ENCODE measurements around the gene BMPR1A.

Gene BMPR1A

GRCh38 chr10:86756511-86757112, at the start of gene BMPR1A:
TSS of gene BMPR1A (plus strand) at chr10:86756619. CDS start at chr10:86876019, 119,400 bp downstream.
- peak in 4 of 14 donors; percentile 57 to 78 (median 72) for DNase-seq

DNA sequence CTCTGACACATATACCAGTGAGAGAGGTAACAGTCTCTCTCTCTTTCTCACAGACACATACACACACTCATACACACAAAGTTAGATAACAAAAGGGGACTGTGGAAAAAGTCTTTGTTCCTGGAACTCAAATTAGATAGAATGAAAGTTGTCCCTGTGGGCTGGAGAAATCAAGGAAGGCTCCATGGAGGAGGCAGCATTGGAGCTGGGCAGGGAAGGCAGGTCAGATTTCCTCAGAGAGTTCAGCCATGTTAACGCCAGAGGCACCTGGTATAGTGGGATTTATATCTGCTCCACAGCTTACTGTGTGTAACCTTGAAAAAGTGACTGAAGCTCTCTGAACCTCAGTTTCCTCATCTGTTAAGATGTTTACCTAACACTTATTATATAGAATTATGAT, 49.4 kb upstream of the BMPR1A start:
- no peak for DNase-seq

DNA sequence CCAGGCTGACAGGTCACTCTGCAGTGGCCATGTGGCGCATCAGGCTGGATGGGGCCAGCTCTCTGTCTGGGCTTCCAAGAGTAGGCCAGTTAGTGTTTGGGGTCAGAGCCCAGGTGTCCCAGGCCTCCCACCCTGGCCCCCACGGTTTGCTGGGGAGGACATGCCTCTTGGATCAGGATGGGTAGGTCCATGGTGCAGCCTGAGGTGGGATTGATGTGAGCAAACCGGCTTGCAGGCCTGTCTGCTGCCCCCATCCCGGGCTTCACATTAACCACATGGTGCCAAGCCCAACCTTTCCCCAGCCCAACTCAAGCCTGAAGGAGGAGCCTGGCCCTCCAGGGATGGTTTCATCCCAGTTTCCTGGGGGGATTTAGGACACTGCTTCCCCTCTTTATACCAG, 48.9 kb upstream of the BMPR1A start:
- no peak for DNase-seq

GRCh38 chr10:86708068-86708782, 48.2 kb upstream of the BMPR1A start:
- no peak for DNase-seq

DNA sequence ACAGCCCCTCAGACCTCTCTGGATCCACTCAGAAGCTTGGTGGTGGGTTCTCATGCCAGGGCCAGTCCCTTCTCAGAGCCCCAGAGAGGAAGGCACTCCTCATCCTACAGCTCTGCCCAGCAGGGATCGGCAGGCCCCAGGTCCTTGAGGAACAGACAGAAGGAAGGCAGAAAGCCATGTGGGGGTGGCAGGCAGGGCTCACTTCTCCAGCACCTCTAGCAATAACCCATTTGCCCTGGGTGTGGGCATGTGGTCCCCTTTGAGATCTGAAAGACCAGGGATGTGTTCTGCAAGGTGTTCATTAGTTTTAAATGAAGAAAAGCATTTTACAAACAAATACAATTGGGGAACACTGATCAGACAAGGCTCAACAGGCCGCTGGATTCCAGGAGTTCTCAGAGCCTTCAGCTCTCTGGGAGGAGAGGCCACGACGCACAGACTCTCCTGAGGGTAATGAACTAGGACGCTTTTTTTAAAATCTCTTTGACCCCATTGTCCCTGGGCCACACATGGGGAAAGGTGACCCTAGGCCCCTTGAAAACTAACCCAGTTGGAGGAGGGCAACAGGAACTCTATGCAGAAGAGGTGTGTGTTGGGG, 47.5 kb upstream of the BMPR1A start:
- no peak for DNase-seq

- DNase-seq = no peak
These were observed 46.8 kb upstream of the BMPR1A start for GRCh38 chr10:86709396-86710185.

GRCh38 chr10:86710987-86711512, 45.4 kb upstream of the BMPR1A start:
- DNase-seq = peak; percentile 30 to 88 (median 72)

GRCh38 chr10:86711513-86712316, 44.7 kb upstream of the BMPR1A start:
- peak in 7 of 14 donors; percentile 26 to 63 (median 58) for DNase-seq

GRCh38 chr10:86712317-86712707, 44.1 kb upstream of the BMPR1A start:
- no peak for DNase-seq

GRCh38 chr10:86715156-86715795, 41.1 kb upstream of the BMPR1A start:
- DNase-seq = no peak

DNA sequence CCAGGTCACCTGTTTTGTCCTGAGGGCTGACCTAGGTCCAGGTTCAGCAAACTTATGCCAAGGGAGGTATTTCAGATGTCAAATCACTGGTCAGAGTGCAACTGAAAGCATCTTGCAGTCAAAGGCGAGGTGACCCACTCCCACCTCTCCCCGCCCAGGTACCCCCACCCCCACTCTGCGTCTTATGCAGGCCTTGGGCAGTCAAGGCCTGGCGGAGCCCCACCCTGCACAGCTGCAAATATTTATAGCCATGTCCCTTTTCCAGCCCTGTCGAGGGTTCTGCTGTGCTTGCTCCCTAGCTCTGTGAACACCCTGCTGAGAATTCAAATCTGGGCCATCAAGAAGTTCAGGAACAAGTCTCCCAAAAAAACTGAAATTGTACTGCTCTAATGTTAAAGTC, 40.6 kb upstream of the BMPR1A start:
- no peak for DNase-seq

GRCh38 chr10:86716466-86716865, 40.0 kb upstream of the BMPR1A start:
- no peak for DNase-seq

DNA sequence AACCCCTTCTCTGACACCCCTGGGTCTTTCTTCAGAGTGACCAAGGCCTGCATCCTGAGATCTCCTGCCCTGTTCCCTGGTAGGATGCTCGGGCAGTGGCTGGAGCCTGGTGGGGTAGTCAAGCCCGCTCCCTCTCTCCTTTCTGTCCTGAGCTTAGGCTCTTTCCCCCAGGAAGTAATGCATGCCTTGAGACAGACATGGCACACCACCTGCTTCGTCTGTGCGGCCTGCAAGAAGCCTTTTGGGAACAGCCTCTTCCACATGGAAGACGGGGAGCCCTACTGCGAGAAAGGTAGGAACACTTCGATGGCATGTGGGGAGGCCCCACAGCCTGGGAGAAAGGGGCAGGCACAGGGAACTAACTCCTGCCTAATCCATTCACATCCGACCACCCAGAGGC, 37.9 kb upstream of the BMPR1A start:
- no peak for DNase-seq

GRCh38 chr10:86721232-86721631, 35.2 kb upstream of the BMPR1A start:
- no peak for DNase-seq

- DNase-seq = no peak
These were observed 33.4 kb upstream of the BMPR1A start for GRCh38 chr10:86723009-86723408.

DNA sequence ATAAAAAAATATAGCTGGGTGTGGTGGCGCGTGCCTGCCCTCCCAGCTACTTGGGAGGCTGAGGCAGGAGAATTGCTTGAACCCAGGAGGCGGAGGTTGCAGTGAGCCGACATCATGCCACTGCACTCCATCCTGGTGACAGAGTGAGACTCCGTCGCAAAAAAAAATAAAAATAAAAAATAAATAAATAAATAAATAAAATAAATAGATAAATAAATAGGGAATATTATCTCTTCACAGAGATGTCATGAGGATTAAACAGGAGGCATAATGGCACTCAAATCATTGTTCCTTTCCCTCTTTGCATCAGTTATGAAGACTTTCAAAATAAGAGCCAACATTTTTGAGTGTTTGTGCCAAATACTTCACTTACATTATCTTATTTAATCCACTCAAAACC, 32.0 kb upstream of the BMPR1A start:
- no peak for DNase-seq

DNA sequence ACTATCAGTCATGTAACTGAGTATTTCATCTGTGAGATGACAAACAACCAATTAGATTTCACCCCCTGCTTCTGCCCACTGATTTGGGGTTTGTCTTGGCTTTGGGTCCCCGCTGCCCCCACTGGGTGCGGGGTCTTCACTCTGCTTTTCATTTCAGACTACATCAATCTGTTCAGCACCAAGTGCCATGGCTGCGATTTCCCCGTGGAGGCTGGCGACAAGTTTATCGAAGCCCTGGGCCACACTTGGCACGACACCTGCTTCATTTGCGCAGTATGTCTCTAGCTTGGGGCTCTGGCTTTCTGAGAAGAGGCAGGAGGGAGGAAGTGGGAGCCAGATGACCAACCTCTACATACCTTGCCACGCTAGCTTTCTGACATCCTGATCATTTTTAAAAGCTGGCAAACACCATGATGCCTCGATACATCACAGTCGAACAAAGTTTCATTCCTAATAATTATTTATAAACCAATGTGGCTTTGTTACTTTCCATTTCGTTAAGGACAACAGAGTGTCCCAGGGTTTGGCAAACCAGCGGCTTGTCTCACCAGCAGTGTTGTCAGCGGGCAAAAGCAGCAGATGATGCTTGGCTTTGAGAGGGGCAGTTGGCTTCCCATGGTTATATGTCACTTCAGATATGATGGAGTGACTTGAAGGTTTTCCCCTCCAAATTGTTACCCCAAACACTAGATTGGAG, 30.3 kb upstream of the BMPR1A start:
- DNase-seq = no peak

DNA sequence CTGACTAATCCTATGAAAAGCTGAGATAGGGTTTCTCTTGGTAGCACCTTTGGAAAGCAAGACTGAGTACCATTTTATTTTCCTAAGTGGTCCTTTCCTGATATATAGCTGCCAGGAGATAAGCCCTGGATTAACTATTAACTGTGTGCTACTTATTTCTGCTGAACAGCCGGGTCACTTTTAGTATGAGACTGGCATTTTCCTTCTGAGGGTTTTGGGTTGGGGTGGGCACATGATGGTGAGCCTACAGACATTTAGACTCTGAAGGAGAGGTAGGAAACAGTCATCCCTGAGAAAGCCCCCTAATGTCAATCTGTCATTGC, 29.8 kb upstream of the BMPR1A start:
- no peak for DNase-seq

GRCh38 chr10:86727470-86727869, 28.9 kb upstream of the BMPR1A start:
- DNase-seq = peak in 2 of 14 donors; percentile 10 to 35

DNA sequence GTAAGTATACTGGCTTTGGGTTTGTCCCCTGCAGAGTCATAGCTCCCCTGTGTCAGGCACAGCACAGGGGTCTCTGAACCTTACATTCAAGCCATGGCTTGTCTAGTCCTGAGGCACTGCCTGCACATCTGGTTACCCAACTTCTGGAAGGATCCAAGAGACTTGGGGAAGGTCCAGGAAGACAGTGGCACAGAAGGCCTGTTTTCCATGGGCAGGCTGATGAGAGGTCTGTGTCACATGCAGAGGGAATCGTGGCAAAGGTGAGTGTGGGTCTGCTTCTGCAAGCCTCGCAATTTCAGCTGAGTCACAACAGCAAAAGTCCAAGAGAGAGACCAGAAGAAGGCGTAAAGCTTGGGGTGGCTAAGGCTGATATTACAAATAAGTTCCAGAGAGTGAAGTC, 28.4 kb upstream of the BMPR1A start:
- DNase-seq = no peak

DNA sequence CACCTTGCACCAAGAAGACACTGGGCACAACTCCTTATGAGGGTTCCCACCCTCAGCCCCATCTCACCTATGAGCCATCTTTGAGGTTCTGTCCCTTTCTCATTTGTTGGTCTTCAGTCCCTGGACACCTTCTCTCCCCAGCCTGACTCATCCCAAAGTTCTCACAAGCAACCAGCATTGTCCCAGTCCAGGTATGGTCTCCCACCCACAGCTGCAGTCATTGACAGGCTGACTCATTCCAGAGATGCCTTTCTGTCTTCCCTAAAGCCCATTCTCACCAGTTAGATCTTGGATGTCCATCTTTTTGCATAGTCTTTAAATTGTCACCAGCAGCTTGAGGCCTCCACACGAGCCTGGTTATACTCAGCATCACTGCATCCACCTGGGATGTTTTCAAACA, 26.7 kb upstream of the BMPR1A start:
- DNase-seq = no peak

All from C1 segment of cervical spinal cord (tissue), 14 donors.